Measurements from ENCODE around the gene OR6C4. TPM values are rescaled to one million over a fixed set of nuclear protein-coding genes. Genes with fewer than 3 reads are reported as not detected.
"Not testable (repeated sequence)": the region's sequence is repeated elsewhere in the genome, so short reads cannot be mapped to it uniquely, and the experiment has no call there.

The OR6C4 gene
- total RNA-seq, 1 donor from 2014 or later, result not detected

DNA sequence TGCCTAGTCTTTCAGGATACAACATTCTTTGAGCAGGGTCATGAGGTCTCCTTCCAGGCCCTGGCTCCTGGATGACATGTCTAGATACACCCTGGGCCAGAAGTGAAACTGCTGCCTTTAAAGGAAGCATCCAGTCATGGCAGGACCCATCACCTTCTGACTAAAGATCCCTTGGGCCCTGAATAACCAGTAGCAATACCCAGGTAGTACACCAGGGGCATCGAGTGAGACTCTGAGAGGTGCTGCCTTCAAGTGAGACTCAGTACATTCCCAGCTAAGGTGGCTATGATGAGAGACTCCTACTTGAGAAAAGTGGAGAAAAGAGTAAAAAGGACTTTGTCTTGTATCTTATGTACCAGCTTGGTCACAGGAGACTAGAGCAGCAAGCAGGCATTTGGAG, 33.7 kb upstream of the OR6C4 start:
- Mint-ChIP-seq H3K27me3 (ENCODE audit: insufficient read depth, low read depth) (no peaks in the 10 kb centered on the region), H3K27ac (no peak overlapping the region), H3K36me3 (no peaks in the 10 kb centered on the region), H3K4me1 (no peaks in the 10 kb centered on the region), H3K4me3 (no peak overlapping the region), H3K9me3 (peaks cover 16% of the 10 kb centered on the region)
- Histone ChIP-seq H3K27me3 (no peaks in the 10 kb centered on the region), H3K4me3 (no peak overlapping the region), H3K9ac (no peak overlapping the region), H3F3A (ENCODE audit: low read depth) (no peaks in the 10 kb centered on the region), H3K27ac (no peak overlapping the region), H3K9me3 (ENCODE audit: low read depth) (no peaks in the 10 kb centered on the region), H3K4me2 (no peak overlapping the region), H4K20me1 (ENCODE audit: low read depth) (no peaks in the 10 kb centered on the region), H2AFZ (replicated peaks) (no peak overlapping the region), H3K79me2 (ENCODE audit: low read depth) (no peaks in the 10 kb centered on the region), H3K36me3 (no peaks in the 10 kb centered on the region), H3K4me1 (no peaks in the 10 kb centered on the region)
- TF ChIP-seq EZH2 (IDR thresholded peaks at IDR 0.05), result no peak
- TF ChIP-seq EZH2phosphoT487 (IDR thresholded peaks at IDR 0.05), result no peak
- TF ChIP-seq, protein P1, sequence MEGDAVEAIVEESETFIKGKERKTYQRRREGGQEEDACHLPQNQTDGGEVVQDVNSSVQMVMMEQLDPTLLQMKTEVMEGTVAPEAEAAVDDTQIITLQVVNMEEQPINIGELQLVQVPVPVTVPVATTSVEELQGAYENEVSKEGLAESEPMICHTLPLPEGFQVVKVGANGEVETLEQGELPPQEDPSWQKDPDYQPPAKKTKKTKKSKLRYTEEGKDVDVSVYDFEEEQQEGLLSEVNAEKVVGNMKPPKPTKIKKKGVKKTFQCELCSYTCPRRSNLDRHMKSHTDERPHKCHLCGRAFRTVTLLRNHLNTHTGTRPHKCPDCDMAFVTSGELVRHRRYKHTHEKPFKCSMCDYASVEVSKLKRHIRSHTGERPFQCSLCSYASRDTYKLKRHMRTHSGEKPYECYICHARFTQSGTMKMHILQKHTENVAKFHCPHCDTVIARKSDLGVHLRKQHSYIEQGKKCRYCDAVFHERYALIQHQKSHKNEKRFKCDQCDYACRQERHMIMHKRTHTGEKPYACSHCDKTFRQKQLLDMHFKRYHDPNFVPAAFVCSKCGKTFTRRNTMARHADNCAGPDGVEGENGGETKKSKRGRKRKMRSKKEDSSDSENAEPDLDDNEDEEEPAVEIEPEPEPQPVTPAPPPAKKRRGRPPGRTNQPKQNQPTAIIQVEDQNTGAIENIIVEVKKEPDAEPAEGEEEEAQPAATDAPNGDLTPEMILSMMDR (IDR thresholded peaks at IDR 0.05), result peak; percentile 22
- DNase-seq (ENCODE audit: low spot score), result peak; percentile 4

DNA sequence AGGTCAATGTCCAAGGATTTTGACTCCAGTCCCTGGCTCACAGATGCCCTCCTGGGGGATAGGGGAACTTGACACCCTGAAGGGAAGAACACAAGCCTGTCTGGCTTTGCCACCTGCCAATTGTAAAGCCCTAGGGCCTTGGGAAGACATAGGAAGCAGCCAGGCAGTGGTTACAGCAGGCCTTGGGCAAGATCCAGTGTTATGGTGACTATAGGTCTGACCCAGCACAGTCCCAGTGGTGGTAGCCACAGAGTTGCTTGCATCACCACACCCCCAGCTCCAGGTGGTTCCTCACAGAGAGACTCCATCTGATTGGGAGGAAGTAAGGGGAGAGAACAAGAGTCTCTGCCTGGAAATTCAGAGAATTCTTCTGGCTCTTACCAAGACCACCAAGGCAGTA, 33.0 kb upstream of the OR6C4 start:
- no peaks in the 10 kb centered on the region for H3K9me3 ChIP-seq (ENCODE audit: low read depth)
- Mint-ChIP-seq H3K36me3 (no peaks in the 10 kb centered on the region), H3K9me3 (peaks cover 16% of the 10 kb centered on the region), H3K27me3 (ENCODE audit: insufficient read depth, low read depth) (no peaks in the 10 kb centered on the region), H3K4me1 (no peaks in the 10 kb centered on the region), H3K4me3 (no peak overlapping the region), H3K27ac (no peak overlapping the region)
- H3K4me2 ChIP-seq, result no peak overlapping the region
- TF ChIP-seq, protein P1 (IDR thresholded peaks at IDR 0.05), result no peak
- TF ChIP-seq EZH2 (IDR thresholded peaks at IDR 0.05), result no peak
- TF ChIP-seq EZH2phosphoT487 (IDR thresholded peaks at IDR 0.05), result no peak
- no peak for DNase-seq (ENCODE audit: low spot score)
- no peak overlapping the region for H2AFZ ChIP-seq (replicated peaks)
- H3K27ac ChIP-seq, result no peak overlapping the region
- no peaks in the 10 kb centered on the region for H3K4me1 ChIP-seq
- H3K4me3 ChIP-seq, result no peak overlapping the region
- no peaks in the 10 kb centered on the region for H3K79me2 ChIP-seq (ENCODE audit: low read depth)
- no peaks in the 10 kb centered on the region for H3F3A ChIP-seq (ENCODE audit: low read depth)
- no peaks in the 10 kb centered on the region for H3K27me3 ChIP-seq
- no peaks in the 10 kb centered on the region for H3K36me3 ChIP-seq
- H3K9ac ChIP-seq, result no peak overlapping the region
- no peaks in the 10 kb centered on the region for H4K20me1 ChIP-seq (ENCODE audit: low read depth)

DNA sequence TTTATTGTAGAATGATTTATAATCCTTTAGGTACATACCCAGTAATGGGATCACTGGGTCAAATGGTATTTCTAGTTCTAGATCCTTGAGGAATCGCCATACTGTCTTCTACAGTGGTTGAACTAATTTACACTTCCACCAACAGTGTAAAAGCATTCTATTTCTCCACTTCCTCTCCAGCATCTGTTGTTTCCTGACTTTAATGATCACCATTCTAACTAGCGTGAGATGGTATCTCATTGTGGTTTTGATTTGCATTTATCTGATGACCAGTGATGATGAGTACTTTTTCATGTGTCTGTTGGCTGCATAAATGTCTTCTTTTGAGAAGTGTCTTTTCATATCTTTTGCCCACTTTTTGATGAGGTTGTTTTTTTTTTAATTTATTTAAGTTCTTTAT, 1.2 kb upstream of the OR6C4 start:
- H2AFZ ChIP-seq (replicated peaks); H3K27ac ChIP-seq; H3K27me3 Mint-ChIP-seq (ENCODE audit: insufficient read depth, low read depth); H3K79me2 ChIP-seq (ENCODE audit: low read depth); DNase-seq (ENCODE audit: low spot score); H4K20me1 ChIP-seq (ENCODE audit: low read depth); H3K27ac Mint-ChIP-seq; H3K9me3 Mint-ChIP-seq; H3K4me2 ChIP-seq; H3K9ac ChIP-seq; H3K27me3 ChIP-seq; H3F3A ChIP-seq (ENCODE audit: low read depth); H3K36me3 ChIP-seq; H3K36me3 Mint-ChIP-seq; H3K4me1 Mint-ChIP-seq; H3K4me3 ChIP-seq; H3K9me3 ChIP-seq (ENCODE audit: low read depth); H3K4me1 ChIP-seq; H3K4me3 Mint-ChIP-seq: not testable (repeated sequence)

DNA sequence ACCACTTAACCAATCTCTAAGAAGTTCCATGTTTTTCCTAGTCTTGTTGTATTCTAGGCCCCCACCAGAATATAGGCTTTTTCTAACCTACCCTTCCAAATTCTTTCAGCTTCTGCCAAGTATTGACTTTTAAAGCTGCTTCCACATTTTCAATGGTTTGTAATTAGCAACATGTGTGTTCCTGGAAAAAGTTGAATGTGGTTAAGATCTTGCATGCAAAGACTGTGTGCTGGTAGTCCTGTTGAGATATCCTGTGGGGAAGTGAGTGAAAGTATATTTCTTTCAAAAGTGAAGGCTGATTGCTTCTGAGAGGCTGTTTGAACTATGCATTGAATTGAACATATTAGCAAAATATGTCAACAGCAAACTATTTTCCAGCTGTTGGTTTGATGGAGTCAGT, 646 bp upstream of the OR6C4 start:
- Histone ChIP-seq H3K79me2 (ENCODE audit: low read depth) (no peaks in the 10 kb centered on the region), H3K4me3 (no peak overlapping the region), H3K4me2 (no peak overlapping the region), H3K36me3 (no peaks in the 10 kb centered on the region), H3K27me3 (no peaks in the 10 kb centered on the region), H3K9me3 (ENCODE audit: low read depth) (no peaks in the 10 kb centered on the region), H3K4me1 (no peaks in the 10 kb centered on the region), H3K9ac (no peak overlapping the region), H2AFZ (replicated peaks) (no peak overlapping the region), H4K20me1 (ENCODE audit: low read depth) (no peaks in the 10 kb centered on the region), H3K27ac (no peak overlapping the region), H3F3A (ENCODE audit: low read depth) (no peaks in the 10 kb centered on the region)
- Mint-ChIP-seq H3K27ac (no peak overlapping the region), H3K4me3 (no peak overlapping the region), H3K9me3 (peaks cover 2% of the 10 kb centered on the region), H3K4me1 (no peaks in the 10 kb centered on the region), H3K36me3 (no peaks in the 10 kb centered on the region), H3K27me3 (ENCODE audit: insufficient read depth, low read depth) (peaks cover 2% of the 10 kb centered on the region)
- no peak for DNase-seq (ENCODE audit: low spot score)
- TF ChIP-seq EZH2phosphoT487 (IDR thresholded peaks at IDR 0.05) (no peak), EZH2 (IDR thresholded peaks at IDR 0.05) (no peak)
- TF ChIP-seq, protein P1 (IDR thresholded peaks at IDR 0.05), result no peak
